GM12892 (cell line): ENCODE results near the gene DRAXIN.

ENCODE experiments used
- POLR2A ChIP-seq: IDR thresholded peaks from 2 replicates; pipeline ENCODE4 v1.6.1; 2011; ENCODE audit warnings: low read depth, low read length, control low read depth
- TAF1 ChIP-seq: IDR thresholded peaks from 2 replicates; pipeline ENCODE4 v1.6.1; 2011; ENCODE audit warnings: low read depth, mild to moderate bottlenecking, control low read depth, low read length, borderline replicate concordance

- TF ChIP-seq POLR2A (no peak), TAF1 (no peak)
These were observed 40.3 kb downstream of the DRAXIN start for GRCh38 chr1:11731691-11732283.
